HepG2 (cell line): ENCODE data around the gene MTA1. TPM values are rescaled to one million over a fixed set of nuclear protein-coding genes. Genes with fewer than 3 reads are reported as not detected.
A peak's percentile ranks its signal among the peaks of the same experiment; 100 is the strongest.

Source experiments
- CEBPB ChIP-seq: IDR thresholded peaks from 2 replicates; pipeline ENCODE4 v1.6.1; 2011; ENCODE audit warnings: low read depth, low read length, improper control_type of control experiment, borderline replicate concordance
- KMT2B ChIP-seq: IDR thresholded peaks from 2 replicates; pipeline ENCODE4 v1.6.1; 2016; ENCODE audit warnings: missing genetic modification reagents, missing compliant biosample characterization
- MLX ChIP-seq: IDR thresholded peaks from 2 replicates; pipeline ENCODE4 v1.6.1; 2016
- NFYB ChIP-seq: sonication (generic); formaldehyde crosslinking; IDR thresholded peaks from 2 replicates; pipeline ENCODE4 v1.4.0; 2020; ENCODE audit warnings: missing genetic modification reagents
- NFYC ChIP-seq: IDR thresholded peaks from 2 replicates; pipeline ENCODE4 v1.6.1; 2016; ENCODE audit warnings: missing genetic modification reagents, missing compliant biosample characterization
- POLR2AphosphoS2 ChIP-seq: IDR thresholded peaks from 2 replicates; pipeline ENCODE4 v1.6.1; 2011; ENCODE audit warnings: low read depth, low read length, improper control_type of control experiment
- PRDM10 ChIP-seq: sonication (generic); formaldehyde crosslinking; IDR thresholded peaks from 2 replicates; pipeline ENCODE4 v1.4.0; 2020; ENCODE audit warnings: low read depth, missing genetic modification reagents
- TCF12 ChIP-seq, 2 experiments: fragments of 450-650 bp in 1 of 2; sonication (generic) in 1 of 2; formaldehyde crosslinking in 1 of 2; IDR thresholded peaks; 2 replicates each; pipeline versions ENCODE4 v1.6.1 to v1.8.0; 2017 to 2022; ENCODE audit warnings: antibody characterized with exemption in 1 of 2, mild to moderate bottlenecking in 1 of 2, missing genetic modification reagents in 1 of 2, moderate library complexity in 1 of 2
- TP53 ChIP-seq: sonication (generic); formaldehyde crosslinking; conservative IDR thresholded peaks from 2 replicates; pipeline ENCODE4 v1.4.0; 2020; ENCODE audit warnings: missing genetic modification reagents
- ZBTB3 ChIP-seq: sonication (generic); formaldehyde crosslinking; IDR thresholded peaks from 2 replicates; pipeline ENCODE4 v1.4.0; 2020; ENCODE audit warnings: low read depth, mild to moderate bottlenecking, moderate library complexity, missing genetic modification reagents, borderline replicate concordance
- ZFP1 ChIP-seq: IDR thresholded peaks from 2 replicates; pipeline ENCODE4 v1.6.1; 2016
- ZKSCAN1 ChIP-seq: fragments of 150-350 bp; IDR thresholded peaks from 2 replicates; pipeline ENCODE4 v1.6.1; 2014; ENCODE audit warnings: low read length
- ZNF143 ChIP-seq: sonication (generic); formaldehyde crosslinking; IDR thresholded peaks from 2 replicates; pipeline ENCODE4 v1.4.0; 2020; ENCODE audit warnings: missing genetic modification reagents
- ZNF337 ChIP-seq: sonication (generic); formaldehyde crosslinking; IDR thresholded peaks from 2 replicates; pipeline ENCODE4 v1.5.1; 2020; ENCODE audit warnings: missing genetic modification reagents, low read depth, mild to moderate bottlenecking, borderline replicate concordance
- ZNF597 ChIP-seq: sonication (generic); formaldehyde crosslinking; IDR thresholded peaks from 2 replicates; pipeline ENCODE4 v1.5.0; 2020; ENCODE audit warnings: missing genetic modification reagents
- ZNF598 ChIP-seq: sonication (generic); formaldehyde crosslinking; IDR thresholded peaks from 2 replicates; pipeline ENCODE4 v1.5.1; 2020; ENCODE audit warnings: mild to moderate bottlenecking, missing genetic modification reagents, borderline replicate concordance
- ZNF614 ChIP-seq: IDR thresholded peaks from 2 replicates; pipeline ENCODE4 v1.6.1; 2018; ENCODE audit warnings: missing biosample characterization, missing genetic modification reagents, inconsistent platforms, borderline replicate concordance
- ZNF775 ChIP-seq: sonication (generic); formaldehyde crosslinking; IDR thresholded peaks from 2 replicates; pipeline ENCODE4 v1.4.0; 2020; ENCODE audit warnings: missing genetic modification reagents, mild to moderate bottlenecking, moderate library complexity, borderline replicate concordance
- ZNF790 ChIP-seq: sonication (generic); formaldehyde crosslinking; IDR thresholded peaks from 2 replicates; pipeline ENCODE4 v1.8.0; 2022; ENCODE audit warnings: missing genetic modification reagents, mild to moderate bottlenecking, borderline replicate concordance
- polyA plus RNA-seq, 8 experiments: library from polyadenylated mRNA; depleted of rRNA in 3 of 8; stranded (reverse) in 7 of 8; unstranded in 1 of 8; fragments of >200 nt; fragmentation: Illumina TruSeq in 4 of 8; extraction: Trizol in 4 of 8; gene quantifications; 2 replicates each; pipeline versions ENCODE4 v1.2.1 to v1.2.3, GENCODE V29; 2011 to 2016; ENCODE audit warnings: low read depth in 4 of 8, missing spikeins in 1 of 8, mixed read lengths in 1 of 8; ENCODE audit not compliant: insufficient read depth in 1 of 8
- total RNA-seq, 5 experiments: library from RNA; depleted of rRNA; stranded (reverse); fragments of >200 nt; fragmentation: Illumina TruSeq; extraction: Trizol; gene quantifications; 2 replicates each; pipeline ENCODE4 v1.2.3, GENCODE V29; 2016; ENCODE audit warnings: low read depth in 1 of 5
- TF ChIP-seq, protein P1 (sequence below): IDR thresholded peaks from 2 replicates; pipeline ENCODE4 v1.6.1; 2016; ENCODE audit warnings: low read depth
- TF ChIP-seq, protein P2 (sequence below): sonication (generic); formaldehyde crosslinking; IDR thresholded peaks from 2 replicates; pipeline ENCODE4 v1.4.0; 2020; ENCODE audit warnings: low read depth, mild to moderate bottlenecking, missing genetic modification reagents

The MTA1 gene
- total and polyA plus RNA-seq, 2 of the 13 experiments (the other 11 are each of a cell fraction or from before 2014, with no cell fraction given): 35.2 to 85.8 TPM

- TF ChIP-seq CEBPB (no peak), TCF12 (IDR thresholded peaks at IDR 0.05) (no peak), TCF12 (CRISPR knock-in tag; IDR thresholded peaks at IDR 0.05) (no peak), ZNF775 (CRISPR knock-in tag) (no peak), NFYB (CRISPR knock-in tag) (0 out of 2 replicates have a peak, but pooled peaks have one; percentile 8), PRDM10 (no peak), NFYC (CRISPR knock-in tag) (no peak), ZNF597 (CRISPR knock-in tag) (no peak), ZNF337 (CRISPR knock-in tag) (no peak), ZFP1 (no peak), ZKSCAN1 (no peak), ZNF614 (CRISPR knock-in tag) (no peak), ZNF790 (CRISPR knock-in tag) (peak; percentile 74; the same call in 1 of the 2 replicates), ZNF598 (no peak), POLR2AphosphoS2 (no peak), KMT2B (CRISPR knock-in tag) (no peak), MLX (peak; percentile 55), TP53 (CRISPR knock-in tag) (no peak), ZBTB3 (CRISPR knock-in tag) (no peak), ZNF143 (CRISPR knock-in tag) (no peak)
- TF ChIP-seq, protein P1, sequence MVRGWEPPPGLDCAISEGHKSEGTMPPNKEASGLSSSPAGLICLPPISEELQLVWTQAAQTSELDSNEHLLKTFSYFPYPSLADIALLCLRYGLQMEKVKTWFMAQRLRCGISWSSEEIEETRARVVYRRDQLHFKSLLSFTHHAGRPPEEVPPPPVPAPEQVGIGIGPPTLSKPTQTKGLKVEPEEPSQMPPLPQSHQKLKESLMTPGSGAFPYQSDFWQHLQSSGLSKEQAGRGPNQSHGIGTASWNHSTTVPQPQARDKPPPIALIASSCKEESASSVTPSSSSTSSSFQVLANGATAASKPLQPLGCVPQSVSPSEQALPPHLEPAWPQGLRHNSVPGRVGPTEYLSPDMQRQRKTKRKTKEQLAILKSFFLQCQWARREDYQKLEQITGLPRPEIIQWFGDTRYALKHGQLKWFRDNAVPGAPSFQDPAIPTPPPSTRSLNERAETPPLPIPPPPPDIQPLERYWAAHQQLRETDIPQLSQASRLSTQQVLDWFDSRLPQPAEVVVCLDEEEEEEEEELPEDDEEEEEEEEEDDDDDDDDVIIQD (CRISPR knock-in tag): peak; percentile 85; the same call in 1 of the 2 replicates
- TF ChIP-seq, protein P2, sequence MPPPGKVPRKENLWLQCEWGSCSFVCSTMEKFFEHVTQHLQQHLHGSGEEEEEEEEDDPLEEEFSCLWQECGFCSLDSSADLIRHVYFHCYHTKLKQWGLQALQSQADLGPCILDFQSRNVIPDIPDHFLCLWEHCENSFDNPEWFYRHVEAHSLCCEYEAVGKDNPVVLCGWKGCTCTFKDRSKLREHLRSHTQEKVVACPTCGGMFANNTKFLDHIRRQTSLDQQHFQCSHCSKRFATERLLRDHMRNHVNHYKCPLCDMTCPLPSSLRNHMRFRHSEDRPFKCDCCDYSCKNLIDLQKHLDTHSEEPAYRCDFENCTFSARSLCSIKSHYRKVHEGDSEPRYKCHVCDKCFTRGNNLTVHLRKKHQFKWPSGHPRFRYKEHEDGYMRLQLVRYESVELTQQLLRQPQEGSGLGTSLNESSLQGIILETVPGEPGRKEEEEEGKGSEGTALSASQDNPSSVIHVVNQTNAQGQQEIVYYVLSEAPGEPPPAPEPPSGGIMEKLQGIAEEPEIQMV (CRISPR knock-in tag): 0 out of 2 replicates have a peak, but pooled peaks have one; percentile 21
Observed at GRCh38 chr14:105495990-105496830, 76.6 kb downstream of the MTA1 start (continued).
